Esophagus squamous epithelium (tissue), 4 donors: ENCODE results near the gene SMAP2.

Source experiments
- CTCF ChIP-seq, 6 experiments: fragments of 450-650 bp in 4 of 6; fragments of 200-600 bp in 2 of 6; sonication (generic) in 2 of 6; IDR thresholded peaks; one replicate each; pipeline ENCODE4 v1.5.1; 2016 to 2019; ENCODE audit warnings: antibody characterized with exemption in 6 of 6, mild to moderate bottlenecking in 4 of 6, moderate library complexity in 4 of 6
- POLR2A ChIP-seq, 4 donors: fragments of 450-650 bp; IDR thresholded peaks; one replicate each; pipeline ENCODE4 v1.6.1; 2017; ENCODE audit warnings: antibody characterized with exemption in 4 of 4, mild to moderate bottlenecking in 4 of 4, moderate library complexity in 3 of 4

GRCh38 chr1:40351124-40351523 is 22.4 kb upstream of the SMAP2 start:
- no peak for TF ChIP-seq CTCF (IDR thresholded peaks at IDR 0.05)
- no peak for TF ChIP-seq POLR2A (IDR thresholded peaks at IDR 0.05)
